GM12892 (cell line): ENCODE measurements around the gene CCL21.

Experiments used
- POLR2A ChIP-seq: IDR thresholded peaks from 2 replicates; pipeline ENCODE4 v1.6.1; 2011; ENCODE audit warnings: low read depth, low read length, control low read depth
- POLR2AphosphoS5 ChIP-seq: IDR thresholded peaks from 2 replicates; pipeline ENCODE4 v1.6.1; 2011; ENCODE audit warnings: low read depth, low read length, control low read depth

- TF ChIP-seq POLR2A (no peak), POLR2AphosphoS5 (no peak)
Measured at GRCh38 chr9:34717996-34718614, 8.2 kb upstream of the CCL21 start.
